ENCODE measurements around the gene GNA15.
"Not testable (repeated sequence)": the region's sequence is repeated elsewhere in the genome, so short reads cannot be mapped to it uniquely, and the experiment has no call there.

GNA15 gene

GRCh38 chr19:3149526-3150505 lies 14.0 kb downstream of the GNA15 start:
- DNase-seq (ENCODE audit: low read depth): no peak

GRCh38 chr19:3150739-3151329 lies 15.0 kb downstream of the GNA15 start:
- DNase-seq (ENCODE audit: low read depth): no peak

GRCh38 chr19:3151563-3152418 lies 16.0 kb downstream of the GNA15 start:
- peak; percentile 16 for DNase-seq (ENCODE audit: low read depth)

GRCh38 chr19:3152419-3152780 lies 16.6 kb downstream of the GNA15 start:
- no peak for DNase-seq (ENCODE audit: low read depth)

- no peak for DNase-seq (ENCODE audit: low read depth)
Observed at GRCh38 chr19:3153286-3154230, 17.7 kb downstream of the GNA15 start.

GRCh38 chr19:3154447-3154846 lies 18.6 kb downstream of the GNA15 start:
- DNase-seq (ENCODE audit: low read depth): not testable (repeated sequence)

GRCh38 chr19:3154957-3155736 lies 19.3 kb downstream of the GNA15 start:
- DNase-seq (ENCODE audit: low read depth): peak; percentile 99

GRCh38 chr19:3157096-3157845 lies 21.4 kb downstream of the GNA15 start:
- no peak for DNase-seq (ENCODE audit: low read depth)

GRCh38 chr19:3159565-3159964 lies 23.7 kb downstream of the GNA15 start:
- DNase-seq (ENCODE audit: low read depth): no peak

GRCh38 chr19:3160219-3160618 lies 24.4 kb downstream of the GNA15 start:
- DNase-seq (ENCODE audit: low read depth): no peak

GRCh38 chr19:3161453-3161852 lies 25.6 kb downstream of the GNA15 start:
- peak; percentile 22 for DNase-seq (ENCODE audit: low read depth)

GRCh38 chr19:3162418-3163229 lies 26.8 kb downstream of the GNA15 start:
- peak; percentile 28 for DNase-seq (ENCODE audit: low read depth)

- DNase-seq (ENCODE audit: low read depth): peak; percentile 28
Observed at GRCh38 chr19:3163230-3163886, 27.5 kb downstream of the GNA15 start.

GRCh38 chr19:3163943-3164342 lies 28.1 kb downstream of the GNA15 start:
- no peak for DNase-seq (ENCODE audit: low read depth)

- DNase-seq (ENCODE audit: low read depth): no peak
Observed at GRCh38 chr19:3167533-3168272, 31.9 kb downstream of the GNA15 start.

GRCh38 chr19:3171894-3172672 lies 36.2 kb downstream of the GNA15 start:
- no peak for DNase-seq (ENCODE audit: low read depth)

GRCh38 chr19:3172673-3173000 lies 36.8 kb downstream of the GNA15 start:
- DNase-seq (ENCODE audit: low read depth): not testable (repeated sequence)

Measured in amniotic epithelial cell (primary cell).